ENCODE measurements around the gene WDR93. TPM values are rescaled to one million over a fixed set of nuclear protein-coding genes. Genes with fewer than 3 reads are reported as not detected.

Gene WDR93
- polyA plus RNA-seq, 3 donors, result 2.3 to 4.1 (median 2.9) TPM

GRCh38 chr15:89740137-89740536, 49.5 kb downstream of the WDR93 start:
- peak in 8 of 11 donors; percentile 65 to 84 (median 70) for DNase-seq (ENCODE audit: extremely low read depth in 1 of 11, low read depth in 9 of 11, low spot score in 4 of 11)

DNA sequence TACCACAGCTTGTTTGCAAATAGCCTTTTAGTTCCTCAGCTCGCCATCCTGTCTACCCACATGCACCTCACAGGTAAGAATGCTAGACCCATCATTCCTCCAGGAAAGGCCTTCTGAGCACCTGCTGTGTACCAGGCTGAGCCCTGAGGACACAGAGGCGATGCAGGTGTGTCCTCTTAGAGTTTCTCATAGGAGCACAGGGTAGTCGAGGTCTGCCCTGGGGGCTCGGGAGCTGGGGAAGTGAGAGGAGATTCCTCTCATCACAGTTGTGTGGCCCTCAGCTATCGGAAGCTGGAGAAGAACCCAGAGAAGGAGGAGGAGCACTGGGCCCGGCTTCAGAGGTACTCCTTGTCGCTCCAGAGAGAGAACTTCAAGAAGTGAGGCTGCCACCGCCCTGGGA, 52.4 kb downstream of the WDR93 start:
- DNase-seq (ENCODE audit: extremely low read depth in 1 of 11, low read depth in 9 of 11, low spot score in 4 of 11), result no peak

GRCh38 chr15:89743594-89743993, 53.0 kb downstream of the WDR93 start:
- DNase-seq (ENCODE audit: extremely low read depth in 1 of 11, low read depth in 9 of 11, low spot score in 4 of 11), result no peak

- DNase-seq (ENCODE audit: extremely low read depth in 1 of 11, low read depth in 9 of 11, low spot score in 4 of 11), result no peak
These were observed 54.5 kb downstream of the WDR93 start for GRCh38 chr15:89745131-89745530.

- DNase-seq (ENCODE audit: extremely low read depth in 1 of 11, low read depth in 9 of 11, low spot score in 4 of 11), result no peak
These were observed 55.2 kb downstream of the WDR93 start for GRCh38 chr15:89745768-89746167.

- no peak for DNase-seq (ENCODE audit: extremely low read depth in 1 of 11, low read depth in 9 of 11, low spot score in 4 of 11)
These were observed 55.8 kb downstream of the WDR93 start for GRCh38 chr15:89746386-89746780.

GRCh38 chr15:89747708-89748682, 57.4 kb downstream of the WDR93 start:
- no peak for DNase-seq (ENCODE audit: extremely low read depth in 1 of 11, low read depth in 9 of 11, low spot score in 4 of 11)

GRCh38 chr15:89749054-89749453, 58.4 kb downstream of the WDR93 start:
- DNase-seq (ENCODE audit: extremely low read depth in 1 of 11, low read depth in 9 of 11, low spot score in 4 of 11), result no peak

- DNase-seq (ENCODE audit: extremely low read depth in 1 of 11, low read depth in 9 of 11, low spot score in 4 of 11), result no peak
These were observed 58.9 kb downstream of the WDR93 start for GRCh38 chr15:89749526-89749925.

- no peak for DNase-seq (ENCODE audit: extremely low read depth in 1 of 11, low read depth in 9 of 11, low spot score in 4 of 11)
These were observed 59.4 kb downstream of the WDR93 start for GRCh38 chr15:89749951-89750559.

DNA sequence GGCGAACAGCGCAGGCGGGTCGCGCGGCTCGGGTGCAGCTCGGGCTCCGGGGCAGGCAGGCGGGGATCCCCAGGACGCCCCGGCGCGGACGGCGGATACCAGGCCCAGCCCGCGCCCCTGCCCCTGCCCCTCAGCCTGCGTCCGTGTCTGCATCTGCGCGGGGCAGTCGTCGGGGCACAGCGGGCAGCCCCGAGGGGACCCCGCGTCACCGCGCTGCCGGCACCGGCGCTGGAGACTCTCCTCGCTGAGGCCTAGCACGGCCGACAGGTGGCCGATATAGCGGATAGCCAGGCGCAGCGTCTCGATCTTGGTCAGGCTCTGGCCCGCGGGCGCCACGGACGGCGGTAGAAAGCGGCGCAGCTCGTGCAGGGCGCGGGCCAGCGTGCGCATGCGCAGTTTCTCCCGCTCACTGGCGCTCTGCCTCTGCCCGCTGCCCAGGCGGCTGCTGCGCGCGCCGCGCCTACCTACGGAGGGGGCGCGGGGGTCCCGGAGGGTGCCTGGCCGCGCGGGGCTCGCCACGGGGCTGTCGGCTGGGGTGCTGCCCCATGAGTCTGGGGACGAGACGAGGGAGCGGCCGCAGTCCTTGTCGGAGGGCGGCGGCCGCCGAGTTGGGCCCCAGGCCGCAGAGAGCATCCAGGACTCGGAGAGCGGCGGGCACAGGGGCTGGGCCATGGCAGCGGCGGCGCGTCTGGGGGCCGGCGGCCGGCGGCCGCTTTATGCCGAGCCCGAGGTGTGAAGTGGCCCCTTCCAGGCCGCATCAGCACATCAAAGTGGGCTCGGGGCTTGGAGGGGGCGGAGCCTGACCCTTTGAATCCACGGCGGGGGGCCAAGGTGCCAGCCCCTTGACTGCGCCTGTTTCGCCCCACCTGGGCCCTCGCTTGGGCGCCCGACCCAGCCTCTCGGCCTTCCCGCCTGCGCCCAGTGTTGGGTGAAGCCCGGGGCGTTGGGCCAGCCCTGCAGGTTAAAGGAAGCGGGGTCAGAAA, 60.2 kb downstream of the WDR93 start, which contains the start of gene MESP1:
Gene MESP1, minus strand, starts transcription at position 690 of the 983 bp plus-strand sequence. Its CDS starts 18 bp downstream, at position 672.
- DNase-seq (ENCODE audit: extremely low read depth in 1 of 11, low read depth in 9 of 11, low spot score in 4 of 11), result peak; percentile 61 to 90 (median 86)

DNA sequence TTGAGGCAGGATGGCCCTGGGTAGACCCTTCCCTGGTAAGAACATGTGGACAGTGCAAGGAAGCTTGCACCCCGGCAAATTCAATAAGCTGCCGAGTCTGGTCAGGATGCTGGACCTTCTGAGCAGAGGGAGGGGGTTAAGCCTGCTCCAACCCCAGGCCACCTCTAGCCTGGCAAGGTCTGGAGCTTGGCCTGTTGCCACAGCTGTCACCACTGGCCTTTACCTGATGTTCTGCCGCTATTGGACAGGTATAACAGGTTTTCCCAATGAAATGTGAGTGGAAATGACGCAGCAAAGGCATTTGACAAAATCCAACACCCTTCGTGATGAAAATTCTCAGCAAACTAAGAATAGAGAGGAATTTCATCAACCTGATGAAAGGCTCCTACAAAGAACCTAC, 61.1 kb downstream of the WDR93 start:
- DNase-seq (ENCODE audit: extremely low read depth in 1 of 11, low read depth in 9 of 11, low spot score in 4 of 11), result no peak

DNA sequence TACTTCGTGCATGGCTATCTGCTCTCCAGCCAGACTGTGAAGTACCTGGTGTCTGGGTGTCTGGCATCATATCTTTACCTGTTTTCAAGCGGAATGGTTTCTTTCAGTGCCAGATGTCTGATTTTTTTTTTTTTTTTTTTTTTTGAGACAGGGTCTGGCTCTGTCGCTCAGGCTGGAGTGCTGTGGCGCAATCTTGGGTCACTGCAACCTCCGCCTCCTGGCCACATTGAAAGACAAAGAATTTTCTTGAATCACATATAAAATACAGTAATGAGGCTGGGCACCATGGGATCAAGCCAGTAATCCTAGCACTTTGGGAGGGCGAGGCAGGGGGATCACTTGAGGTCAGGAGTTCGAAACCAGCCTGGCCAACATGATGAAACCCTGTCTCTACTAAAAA, 63.2 kb downstream of the WDR93 start:
- DNase-seq (ENCODE audit: extremely low read depth in 1 of 11, low read depth in 9 of 11, low spot score in 4 of 11), result no peak

DNA sequence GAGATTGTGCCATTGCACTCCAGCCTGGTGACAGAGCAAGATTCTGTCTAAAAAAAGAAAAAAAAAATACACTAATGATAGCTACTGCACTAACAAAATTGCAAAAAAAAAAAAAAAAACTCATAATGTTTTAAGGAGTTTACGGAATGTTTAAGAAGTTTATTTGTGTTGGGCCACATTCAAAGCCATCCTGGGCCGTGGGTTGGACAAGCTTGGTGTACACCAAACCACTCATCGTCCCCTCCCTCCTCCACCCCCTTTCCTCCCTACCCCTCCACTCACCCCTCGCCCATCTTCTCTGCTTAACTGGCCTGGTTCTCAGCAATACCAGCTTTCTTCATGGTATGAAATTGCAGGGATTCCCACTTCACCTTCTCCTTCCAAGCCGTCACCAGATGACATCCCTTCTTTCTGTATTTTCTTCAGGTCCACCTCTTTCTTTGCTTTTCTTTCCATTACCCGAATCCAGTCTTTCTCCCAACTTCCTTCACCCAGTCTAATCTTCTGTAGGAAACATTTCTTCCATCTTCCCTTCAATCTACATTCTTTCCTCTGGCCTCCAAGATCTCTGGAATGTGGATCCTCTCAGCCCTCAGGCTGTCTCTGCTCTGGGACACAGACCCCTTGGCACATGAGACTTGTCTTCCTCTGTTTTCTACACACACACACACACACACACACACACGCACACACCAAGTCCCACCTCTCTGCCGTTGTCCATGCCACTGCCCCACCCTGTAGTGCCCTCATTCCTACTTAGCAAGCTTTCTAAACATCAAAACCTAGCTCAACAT, 63.9 kb downstream of the WDR93 start:
- DNase-seq (ENCODE audit: extremely low read depth in 1 of 11, low read depth in 9 of 11, low spot score in 4 of 11), result no peak

DNA sequence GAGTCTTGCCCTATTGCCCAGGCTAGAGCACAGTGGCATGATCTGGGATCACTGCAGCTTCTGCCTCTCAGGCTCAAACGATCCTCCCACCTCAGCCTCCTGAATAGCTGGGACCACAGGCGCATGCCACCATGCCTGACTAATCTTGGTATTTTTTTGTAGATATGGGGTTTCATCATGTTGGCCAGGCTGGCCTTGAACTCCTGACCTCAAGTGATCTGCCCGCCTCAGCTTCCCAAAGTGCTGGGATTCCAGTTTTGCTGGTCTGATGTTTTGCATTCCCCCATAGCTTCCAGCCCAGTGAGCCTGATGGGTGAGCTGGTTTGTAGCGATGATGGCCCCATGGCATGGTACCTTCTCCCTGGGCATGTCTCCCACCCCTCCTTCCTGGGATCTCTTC, 65.1 kb downstream of the WDR93 start:
- no peak for DNase-seq (ENCODE audit: extremely low read depth in 1 of 11, low read depth in 9 of 11, low spot score in 4 of 11)

GRCh38 chr15:89756897-89757296, 66.3 kb downstream of the WDR93 start:
- no peak for DNase-seq (ENCODE audit: extremely low read depth in 1 of 11, low read depth in 9 of 11, low spot score in 4 of 11)

- no peak for DNase-seq (ENCODE audit: extremely low read depth in 1 of 11, low read depth in 9 of 11, low spot score in 4 of 11)
These were observed 67.7 kb downstream of the WDR93 start for GRCh38 chr15:89758283-89758682.

DNA sequence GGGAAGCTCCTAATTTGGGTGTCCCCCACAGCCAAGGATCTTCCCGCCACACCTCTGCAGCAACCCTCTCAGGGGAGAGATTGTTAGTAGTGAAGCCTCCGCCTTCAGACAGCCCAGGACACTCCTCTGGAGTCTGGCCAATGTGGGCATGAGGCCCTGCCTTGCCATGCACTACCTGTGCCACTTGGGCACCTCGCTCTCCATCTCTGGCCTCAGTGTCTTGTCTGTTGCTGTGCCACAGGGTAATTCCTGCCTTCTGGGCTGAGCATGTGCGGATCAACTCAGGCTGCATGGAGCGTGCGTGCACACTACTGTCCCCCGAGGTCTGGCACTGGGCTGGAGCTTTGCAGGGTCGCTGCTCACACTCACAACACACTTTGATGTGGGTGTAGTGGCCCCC, 68.4 kb downstream of the WDR93 start:
- DNase-seq (ENCODE audit: extremely low read depth in 1 of 11, low read depth in 9 of 11, low spot score in 4 of 11), result no peak

Measured in renal cortex interstitium (tissue), 11 donors.